Stimulated activated CD8-positive, alpha-beta memory T cell treated with anti-CD3 and anti-CD28 coated beads, Interleukin-7, amount 100 ng/mL, for 1 hour (primary cell): ENCODE results near the gene NHSL1.
"Not testable (repeated sequence)": the region's sequence is repeated elsewhere in the genome, so short reads cannot be mapped to it uniquely, and the experiment has no call there.

Experiments used
- DNase-seq, 2 donors: peaks; one replicate each; pipeline ENCODE4 v3.0.0-alpha.2; 2020; ENCODE audit warnings: low read depth in 2 of 2

The NHSL1 gene

DNA sequence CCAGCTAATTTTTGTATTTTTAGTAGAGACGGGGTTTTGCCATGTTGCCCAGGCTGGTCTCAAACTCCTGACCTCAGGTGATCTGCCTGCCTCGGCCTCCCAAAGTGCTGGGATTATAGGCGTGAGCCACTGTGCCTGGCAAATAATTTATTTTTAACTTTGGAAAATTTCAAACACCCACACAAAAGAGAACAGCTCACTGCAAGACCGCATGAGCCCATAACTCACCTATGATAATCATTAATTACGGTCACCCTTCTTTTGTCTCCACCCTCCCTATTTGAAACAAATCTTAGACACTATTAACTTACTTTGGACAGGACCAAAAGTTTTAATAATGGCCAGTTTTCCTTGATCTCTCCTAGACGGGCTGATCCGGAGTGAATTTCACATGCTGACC, 74.0 kb downstream of the NHSL1 start:
- not testable (repeated sequence) for DNase-seq

DNA sequence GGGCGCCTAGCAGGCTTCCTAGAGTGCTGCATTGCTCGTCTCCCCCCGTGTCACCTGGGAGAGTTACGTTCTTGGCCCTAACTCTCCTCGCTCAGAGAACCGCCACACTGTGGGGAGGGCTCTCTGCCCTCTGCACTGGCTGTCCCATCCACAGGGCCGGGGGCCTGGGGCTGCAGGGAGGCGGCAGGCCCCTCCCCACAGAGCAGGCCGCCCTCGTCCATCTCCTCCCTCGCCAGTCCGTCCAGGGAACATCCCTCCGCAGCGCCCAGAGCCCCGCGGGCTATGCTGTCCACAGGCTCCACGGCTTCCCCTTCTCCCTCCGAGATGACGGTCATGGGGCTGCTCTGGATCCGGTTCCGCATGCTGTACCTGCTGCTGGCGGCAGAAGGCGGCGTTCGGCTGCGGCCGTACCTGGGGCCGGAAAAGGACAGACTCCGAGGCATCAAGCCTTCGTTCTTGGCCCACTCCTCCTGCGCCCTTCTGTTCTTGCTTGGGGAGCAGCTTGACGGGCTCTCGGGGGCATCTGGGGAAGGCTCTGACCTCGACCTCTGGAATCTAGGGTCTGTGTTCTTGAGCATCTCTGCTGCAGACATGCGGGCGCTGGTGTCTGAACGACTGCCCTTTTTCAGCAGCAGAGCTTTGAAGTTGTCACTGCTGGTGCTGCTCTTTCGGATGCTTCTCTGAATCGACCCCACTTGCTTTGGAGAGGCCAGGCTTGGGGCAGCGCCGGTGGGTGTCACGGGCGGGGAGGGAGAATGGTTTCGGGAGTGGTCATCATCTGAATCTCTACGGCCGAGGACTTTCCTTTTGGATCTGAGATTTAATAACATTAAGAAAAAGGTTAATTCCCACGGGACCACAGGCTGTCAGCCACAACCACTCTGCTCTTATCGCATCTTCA, 75.0 kb downstream of the NHSL1 start:
- no peak for DNase-seq

DNA sequence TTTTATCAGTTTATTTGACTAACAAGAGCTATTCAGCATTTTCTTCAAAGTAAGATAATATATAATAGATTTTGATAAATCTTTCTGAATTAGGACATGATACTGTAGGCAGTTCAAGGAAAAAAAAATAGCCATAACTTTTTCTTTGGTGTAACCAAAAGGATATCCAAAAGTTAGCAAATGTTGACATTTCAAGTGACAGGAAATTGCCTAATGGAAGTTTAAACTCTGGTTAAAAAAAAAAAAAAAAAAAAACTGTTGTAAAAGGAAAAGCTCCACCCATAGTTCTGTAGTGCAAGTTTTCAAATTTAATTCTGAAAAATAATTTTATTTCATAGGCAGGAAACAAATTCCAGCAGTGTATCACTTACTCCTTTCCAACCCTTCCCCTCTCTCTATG, 76.4 kb downstream of the NHSL1 start:
- no peak for DNase-seq

DNA sequence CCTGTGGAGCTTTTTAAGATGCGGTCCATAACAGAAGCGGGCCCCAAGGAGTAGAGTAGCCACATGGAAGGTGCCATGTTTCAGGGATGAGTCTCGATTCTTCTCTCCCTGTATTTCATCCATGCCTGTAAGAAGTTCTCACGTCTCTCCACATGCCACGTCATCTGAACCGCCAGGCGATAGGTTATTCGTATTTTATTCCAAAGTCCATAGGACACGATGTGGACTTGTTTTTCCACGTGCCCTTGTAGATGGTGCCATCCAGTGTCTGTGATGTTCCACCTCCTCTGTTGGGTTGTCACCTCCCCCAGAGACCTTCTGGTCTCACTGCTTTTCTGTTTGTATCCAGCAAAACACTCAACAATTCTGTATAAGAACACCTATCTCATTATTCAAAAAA, 77.7 kb downstream of the NHSL1 start:
- DNase-seq, result no peak

DNA sequence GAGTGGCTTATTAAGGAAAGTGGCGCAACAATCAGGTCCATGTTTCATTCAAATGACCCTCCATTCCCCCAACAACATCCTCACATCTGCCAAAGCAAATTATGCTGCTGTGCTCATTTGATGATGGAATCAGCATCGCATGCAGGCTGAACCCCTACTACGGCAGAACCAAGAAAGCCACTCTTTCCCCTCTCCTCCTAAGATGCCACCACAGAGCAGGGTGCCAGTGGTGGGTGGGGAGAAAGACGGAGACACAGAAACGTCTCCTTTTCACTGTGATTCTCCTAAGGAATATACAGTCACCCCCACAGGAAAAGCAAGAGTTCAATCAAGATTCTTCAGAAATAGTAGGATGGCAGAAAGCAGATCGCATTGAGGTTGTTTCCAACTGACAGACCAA, 78.2 kb downstream of the NHSL1 start:
- DNase-seq, result no peak

DNA sequence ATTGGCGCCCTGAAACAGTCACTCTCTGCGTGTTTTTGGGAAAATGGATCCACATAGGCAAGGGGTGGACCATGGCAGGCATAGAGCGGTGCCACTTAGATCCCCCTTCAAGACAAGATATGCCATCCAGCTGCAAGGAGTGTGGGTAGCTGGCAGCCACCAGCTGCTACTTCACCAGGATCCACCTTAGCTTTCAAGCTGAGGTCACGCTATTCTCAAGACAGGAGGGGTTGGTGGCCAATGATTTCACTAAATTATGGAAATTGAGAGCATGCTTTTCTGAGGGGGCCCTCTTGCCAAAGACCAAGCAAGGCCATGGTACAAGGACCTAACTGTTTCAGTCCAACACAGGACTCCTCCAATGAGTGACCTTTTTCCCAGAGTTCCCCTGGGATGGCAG, 78.9 kb downstream of the NHSL1 start:
- DNase-seq, result no peak

DNA sequence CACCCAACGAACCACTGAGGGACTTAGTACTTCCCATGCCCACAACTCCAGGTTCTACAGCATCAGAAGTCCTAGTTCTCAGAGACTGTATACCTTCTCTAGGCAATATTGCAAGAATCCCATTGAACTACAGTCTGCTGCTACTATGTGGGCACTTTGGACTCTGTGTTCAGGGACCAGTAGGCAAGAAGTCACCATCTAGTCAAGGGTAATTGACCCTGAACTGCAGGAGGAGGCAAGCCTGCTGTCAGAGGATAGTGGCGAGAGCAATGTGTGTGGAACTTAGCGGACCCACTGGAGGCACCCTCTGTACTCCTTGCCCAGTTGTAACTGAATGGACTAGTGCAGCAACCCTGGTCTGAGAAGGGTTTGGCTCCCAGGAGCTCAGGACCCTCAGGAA, 79.5 kb downstream of the NHSL1 start:
- DNase-seq, result no peak

DNA sequence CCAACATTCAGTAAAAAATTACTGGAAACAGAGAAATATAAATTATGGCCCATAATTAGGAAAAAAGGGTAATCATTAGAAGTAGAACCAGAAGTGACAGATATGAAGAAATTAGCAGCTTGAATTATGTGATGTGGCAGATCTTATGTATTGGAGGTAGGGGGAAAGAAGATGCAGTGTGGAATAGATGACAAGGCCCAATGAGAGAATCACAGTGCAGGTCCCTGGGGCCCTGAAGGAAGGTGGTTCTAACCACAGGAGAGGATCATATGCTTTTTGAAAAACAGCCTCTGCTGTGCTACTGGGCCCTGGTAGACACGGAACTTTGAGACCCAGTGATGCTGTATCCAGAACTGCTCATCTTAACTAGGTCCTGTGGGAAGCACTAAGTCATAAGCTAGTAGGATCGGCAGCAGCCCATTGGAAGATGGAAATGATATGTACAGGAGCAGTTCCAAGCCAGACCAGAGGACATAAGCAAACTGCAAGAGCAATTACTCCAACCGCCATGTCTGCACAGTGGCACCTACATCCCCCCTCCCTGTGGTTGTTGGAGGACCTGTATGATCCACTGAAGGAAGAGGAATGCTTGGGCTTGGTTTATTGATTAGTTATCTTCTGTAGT, 81.1 kb downstream of the NHSL1 start:
- DNase-seq, result no peak

DNA sequence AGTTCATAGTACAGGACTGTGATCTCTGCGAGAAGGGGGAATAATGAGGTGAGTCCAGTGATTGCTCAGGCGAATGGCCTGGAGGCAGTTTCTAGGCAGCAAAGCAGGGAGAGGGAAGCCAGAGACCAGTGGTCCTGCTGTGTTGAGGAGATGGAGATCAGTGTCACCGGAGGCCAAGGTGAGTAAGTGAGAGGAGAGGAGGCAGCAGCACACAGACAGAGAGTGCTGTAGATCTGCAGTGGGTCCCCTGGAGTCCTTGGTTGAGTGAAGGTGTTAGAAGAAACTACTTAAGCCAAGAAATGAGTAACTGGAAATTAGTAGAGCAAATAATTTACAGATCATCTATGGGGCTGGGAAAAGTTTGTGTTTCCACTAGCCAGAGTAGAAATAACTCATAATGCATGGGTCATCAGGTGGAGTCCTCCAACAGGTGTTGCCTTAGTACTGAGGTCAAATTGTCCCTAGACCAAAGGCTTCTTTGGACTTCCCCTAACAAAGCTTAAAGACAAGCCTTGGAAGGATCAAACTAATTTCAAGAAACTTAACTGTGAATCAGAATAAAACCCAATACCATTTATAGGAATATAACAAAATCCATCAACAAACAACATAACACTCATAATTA, 81.7 kb downstream of the NHSL1 start:
- DNase-seq, result no peak

DNA sequence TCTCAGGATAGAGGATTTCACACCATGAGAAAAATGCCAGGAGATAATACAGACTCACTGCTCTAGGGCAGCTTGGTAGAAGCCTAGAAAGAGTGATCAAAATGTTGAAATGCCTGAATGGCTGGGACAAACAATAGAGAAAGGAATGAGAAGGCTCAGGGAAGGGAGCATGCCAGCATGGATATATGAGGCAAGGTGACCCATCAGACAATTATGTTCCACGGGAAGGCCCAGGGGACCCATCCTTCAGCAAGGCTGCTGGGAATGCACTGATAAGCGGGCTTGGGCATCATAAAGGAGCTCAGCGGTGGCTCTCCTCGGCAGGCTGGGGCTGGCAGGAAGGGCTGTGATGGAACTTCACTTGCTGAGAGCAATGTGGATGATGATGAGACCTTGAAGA, 83.1 kb downstream of the NHSL1 start:
- DNase-seq, result no peak

DNA sequence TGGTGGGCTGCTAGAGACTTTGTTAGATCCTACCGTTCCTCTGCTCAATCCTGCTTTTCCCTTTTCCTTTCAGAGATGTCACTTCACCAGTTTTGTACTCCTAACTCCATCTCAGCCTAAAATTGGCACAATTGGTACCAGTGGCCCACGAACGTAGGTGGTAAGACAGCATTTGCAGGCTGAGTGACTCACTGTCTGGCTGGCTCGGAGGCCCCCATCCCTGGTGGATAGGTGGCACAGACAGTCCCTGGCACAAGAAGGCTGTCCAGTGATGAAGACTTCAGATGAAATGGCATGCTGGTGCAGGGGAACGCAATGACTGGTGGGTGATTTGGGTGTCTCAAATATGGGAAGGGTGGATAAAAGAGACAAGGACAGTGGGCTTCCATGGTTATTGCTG, 84.2 kb downstream of the NHSL1 start:
- DNase-seq, result no peak

DNA sequence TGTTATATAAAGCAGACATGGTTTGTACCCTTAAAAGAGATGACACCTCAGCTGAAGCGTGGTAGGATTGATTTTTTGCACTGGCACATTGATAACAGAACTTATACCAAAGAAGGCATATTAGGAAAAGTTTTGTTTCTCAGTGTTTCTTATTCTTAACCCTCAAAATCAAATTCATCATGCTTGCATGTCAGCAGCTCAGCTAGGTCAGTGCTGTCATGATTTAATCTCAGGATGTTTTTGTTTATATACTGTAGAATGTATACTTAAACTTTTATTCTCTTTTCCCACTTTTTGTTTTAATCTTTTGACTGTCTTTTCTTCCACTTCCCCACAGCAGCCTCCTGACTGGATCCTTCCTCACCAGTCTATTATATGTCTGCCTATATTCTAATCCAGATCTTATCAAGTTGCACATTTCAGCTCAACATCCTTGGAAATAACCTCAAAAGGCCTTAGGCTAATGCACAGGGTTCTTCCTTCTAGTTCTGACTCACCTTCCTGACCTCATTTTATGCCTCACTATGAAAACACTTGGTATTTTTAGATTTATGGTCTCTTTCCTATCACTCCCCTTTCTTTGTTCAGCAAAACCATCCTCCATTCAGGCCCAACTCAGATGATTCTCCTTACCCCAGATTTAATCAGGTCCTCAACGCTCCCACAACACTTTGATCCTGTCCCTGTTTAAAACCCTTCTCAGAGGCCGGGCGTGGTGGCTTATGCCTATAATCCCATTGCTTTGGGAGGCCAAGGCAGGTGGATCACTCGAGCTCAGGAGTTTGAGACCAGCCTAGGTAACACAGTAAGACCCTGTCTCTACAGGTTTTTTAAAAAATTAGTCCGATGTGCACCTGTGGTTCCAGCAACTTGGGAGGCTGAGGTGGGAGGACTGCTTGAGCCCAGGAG, 88.1 kb downstream of the NHSL1 start:
- DNase-seq, result no peak

DNA sequence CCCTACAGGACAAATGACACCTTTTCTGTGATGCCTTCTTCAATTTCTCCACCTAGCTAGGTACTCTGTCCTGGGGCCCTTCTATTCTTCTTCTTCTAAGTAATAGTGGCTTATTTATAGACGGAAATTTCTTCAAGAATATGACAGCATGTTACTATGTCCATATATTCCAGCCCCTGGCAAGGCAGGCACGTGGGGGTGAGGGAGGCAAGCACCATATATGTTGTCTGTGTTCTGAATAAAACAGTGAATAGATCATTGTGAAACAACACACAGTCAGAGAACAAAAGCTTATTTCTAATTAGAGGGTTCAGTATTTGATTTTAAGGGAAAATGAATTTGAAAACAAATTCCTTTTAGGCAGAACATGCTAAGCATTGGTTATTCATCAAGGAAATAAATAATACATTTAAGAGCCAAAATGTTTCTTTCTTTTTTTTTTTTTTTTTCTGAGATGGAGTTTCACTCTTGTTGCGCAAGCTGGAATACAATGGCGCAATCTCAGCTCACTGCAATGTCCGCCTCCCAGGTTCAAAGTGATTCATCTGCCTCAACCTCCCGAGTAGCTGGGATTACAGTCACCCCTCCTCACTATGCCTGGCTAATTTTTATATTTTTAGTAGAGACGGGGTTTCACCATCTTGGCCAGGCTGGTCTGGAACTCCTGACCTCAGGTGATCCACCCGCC, 89.1 kb downstream of the NHSL1 start:
- no peak for DNase-seq

DNA sequence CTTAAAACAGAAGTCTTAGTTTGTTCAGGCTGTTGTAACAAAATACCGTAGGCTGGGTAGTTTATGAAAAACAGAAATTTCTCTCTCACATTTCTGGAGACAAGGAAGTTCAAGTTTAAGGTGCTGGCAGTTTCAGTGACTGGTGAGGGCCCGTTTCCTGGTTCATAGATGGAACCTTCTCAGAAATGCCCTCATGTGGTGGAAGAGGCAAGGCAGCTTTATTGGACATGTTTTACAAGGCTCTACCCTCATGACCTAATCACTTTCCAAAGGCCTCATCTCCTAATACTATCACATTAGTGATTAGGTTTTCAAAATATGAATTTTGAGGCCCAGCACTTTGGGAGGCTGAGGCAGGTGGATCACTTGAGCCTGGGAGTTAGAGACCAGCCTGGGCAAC, 92.9 kb downstream of the NHSL1 start:
- no peak for DNase-seq

DNA sequence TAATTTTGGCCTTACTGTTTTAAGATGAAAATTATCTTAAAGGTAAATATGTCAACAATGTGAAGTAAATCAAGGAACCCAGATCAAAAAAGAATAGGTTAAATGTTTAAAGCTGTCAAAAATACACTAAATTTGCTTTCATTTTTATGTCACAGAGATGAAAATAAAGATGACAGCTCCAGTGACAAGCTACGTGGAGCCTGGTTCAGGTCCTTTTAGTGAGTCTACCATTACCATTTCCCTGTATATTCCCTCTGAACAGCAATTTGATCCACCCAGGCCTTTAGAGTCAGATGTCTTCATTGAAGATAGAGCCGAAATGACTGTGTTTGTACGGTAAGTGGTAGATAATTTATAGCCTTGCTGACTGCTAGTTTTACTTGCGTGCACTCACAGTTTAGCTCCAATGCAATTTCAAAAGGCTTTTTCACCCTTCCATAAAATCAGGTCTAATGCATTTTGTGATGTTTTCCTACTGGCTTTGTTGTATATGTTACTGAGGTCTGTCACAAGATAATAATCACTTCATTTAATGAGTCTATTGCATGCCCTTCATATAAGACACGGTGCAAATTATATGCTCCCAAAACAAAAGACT, 93.4 kb downstream of the NHSL1 start:
- DNase-seq, result no peak

DNA sequence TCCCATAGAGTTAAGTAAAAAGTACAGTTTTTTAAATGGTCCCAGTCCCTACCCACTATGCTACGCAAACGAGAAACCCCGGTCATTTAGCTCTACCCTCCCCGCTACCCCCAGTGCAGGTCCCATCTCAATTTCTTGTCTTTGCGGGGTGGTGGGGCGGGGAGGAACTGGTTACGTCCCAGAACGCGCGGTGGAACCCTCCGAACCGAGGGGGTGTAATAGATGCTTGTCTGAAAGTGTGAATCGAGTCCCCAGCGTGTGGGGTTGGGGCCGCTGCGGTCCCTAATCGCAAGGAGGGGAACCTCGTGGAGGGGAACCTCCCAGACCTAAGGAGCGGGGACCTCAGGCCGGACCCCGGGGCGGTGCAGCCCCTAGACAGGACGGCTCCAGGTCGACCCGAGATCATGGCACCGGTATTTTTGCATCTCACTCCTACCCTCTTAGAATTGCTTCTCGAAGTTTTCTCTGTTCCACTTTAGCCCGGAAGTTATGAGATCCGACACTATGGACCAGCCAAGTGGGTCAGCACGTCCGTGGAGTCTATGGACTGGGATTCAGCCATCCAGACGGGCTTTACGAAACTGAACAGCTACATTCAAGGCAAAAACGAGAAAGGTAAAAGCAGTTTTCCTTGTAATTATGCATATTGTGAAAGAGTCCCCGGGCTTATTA, 94.5 kb downstream of the NHSL1 start:
- no peak for DNase-seq

DNA sequence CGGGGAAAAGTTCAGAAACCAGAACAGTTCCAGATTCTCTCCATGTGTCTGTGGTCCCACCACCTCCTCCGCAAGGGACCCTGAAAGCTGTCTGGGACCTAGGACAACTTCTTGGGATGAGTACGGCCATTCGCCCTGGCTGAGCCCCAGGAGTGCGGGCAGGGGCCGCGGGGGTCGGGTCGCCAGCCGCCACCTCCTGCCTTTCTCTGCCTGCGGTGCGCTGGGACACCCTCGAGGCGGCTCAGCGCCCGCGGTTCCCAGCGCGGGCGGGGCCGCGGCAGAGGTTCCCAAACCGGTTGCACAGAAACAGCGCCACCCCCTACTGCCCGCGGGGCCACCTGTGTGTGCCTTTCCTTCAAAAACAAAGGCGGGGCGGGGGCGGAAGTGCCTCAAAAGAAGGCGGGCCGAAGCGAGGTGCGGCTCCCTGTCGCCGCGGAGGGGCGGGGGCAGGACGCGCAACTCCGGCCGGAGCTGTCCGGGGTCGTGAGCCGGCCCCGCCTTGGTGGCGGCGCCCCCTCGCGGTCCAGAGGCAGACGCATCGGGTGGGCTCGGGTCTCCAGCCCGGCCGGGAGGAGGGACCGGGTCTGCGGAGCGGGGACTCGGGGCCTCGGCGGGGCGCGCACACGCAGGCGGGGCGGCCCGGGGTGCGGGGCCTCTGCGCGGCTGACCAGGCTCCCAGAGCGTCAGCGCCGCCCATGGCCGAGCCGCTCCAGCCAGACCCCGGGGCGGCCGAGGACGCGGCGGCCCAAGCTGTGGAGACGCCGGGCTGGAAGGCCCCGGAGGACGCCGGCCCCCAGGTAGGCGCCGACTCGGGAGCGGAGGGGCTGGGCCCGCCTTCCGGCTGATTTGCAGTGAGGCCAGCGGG, 95.3 kb downstream of the NHSL1 start, which contains the start of gene HEBP2:
TSS of gene HEBP2 (plus strand) at position 423 of the 865 bp plus-strand sequence. CDS start at position 696, 273 bp downstream.
- DNase-seq, result peak; percentile 66 to 87

DNA sequence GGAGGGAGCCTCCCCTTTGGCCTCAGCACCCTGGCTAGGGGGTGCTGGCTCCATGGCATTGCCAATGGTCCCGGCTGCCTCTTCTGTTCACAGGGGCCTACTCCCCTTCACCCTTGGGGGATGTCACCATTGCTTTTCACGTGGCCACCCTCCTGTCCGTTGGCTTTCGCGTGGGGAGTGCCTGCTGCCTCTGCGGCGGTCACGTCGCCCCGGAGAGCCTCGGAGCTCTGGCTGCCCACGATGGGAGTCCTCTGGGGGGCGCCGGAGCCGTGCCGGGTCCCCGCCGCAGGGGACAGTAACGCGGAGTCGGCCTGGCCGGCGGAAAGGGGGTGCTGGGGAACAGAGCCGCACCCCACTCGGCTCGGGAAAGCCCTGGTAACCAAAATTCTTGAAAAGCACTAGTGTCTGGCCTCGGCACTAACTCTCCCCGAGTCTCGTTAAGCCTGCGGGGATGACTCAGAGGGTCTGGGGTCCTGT, 95.9 kb downstream of the NHSL1 start:
- no peak for DNase-seq

DNA sequence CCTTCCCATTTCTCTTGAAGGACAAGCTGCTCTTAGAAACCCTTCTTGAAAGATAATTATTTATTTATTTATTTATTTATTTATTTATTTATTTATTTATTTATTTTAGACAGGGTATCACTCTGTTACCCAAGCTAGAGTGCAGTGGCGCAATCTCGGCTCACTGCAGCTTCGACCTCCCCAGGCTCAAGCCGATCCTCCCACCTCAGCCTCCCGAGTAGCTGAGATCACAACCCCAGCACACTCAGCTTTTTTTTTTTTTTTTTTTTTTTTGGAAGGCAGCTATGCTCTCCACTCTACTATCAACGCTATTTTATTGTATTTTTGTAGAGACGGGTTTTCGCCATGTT, 96.5 kb downstream of the NHSL1 start:
- no peak for DNase-seq
